Measurements from ENCODE around the gene MYLIP.
A peak's percentile ranks its signal among the peaks of the same experiment; 100 is the strongest.

MYLIP gene

GRCh38 chr6:16183187-16183664, 54.3 kb downstream of the MYLIP start:
- Histone ChIP-seq H3F3A (ENCODE audit: insufficient read depth, low read length) (no peaks in the 10 kb centered on the region), H3K4me2 (ENCODE audit: low read depth, low read length) (peak overlapping the region; percentile 15), H3K36me3 (replicated peaks; ENCODE audit: insufficient read depth, low read length) (no peaks in the 10 kb centered on the region), H3K79me2 (ENCODE audit: low read length) (no peaks in the 10 kb centered on the region), H3K4me3 (ENCODE audit: low read length) (no peak overlapping the region), H4K20me1 (ENCODE audit: insufficient read depth, low read length) (no peaks in the 10 kb centered on the region), H3K4me1 (ENCODE audit: low read length) (peaks cover 4% of the 10 kb centered on the region; the same call in 1 of the 2 replicates), H3K9me3 (replicated peaks; ENCODE audit: insufficient read depth, low read length) (no peaks in the 10 kb centered on the region), H3K9ac (ENCODE audit: low read length) (no peak overlapping the region), H3K9me2 (replicated peaks; ENCODE audit: insufficient read depth, low read length) (no peaks in the 10 kb centered on the region), H3K27me3 (replicated peaks; ENCODE audit: insufficient read depth, low read length) (no peaks in the 10 kb centered on the region), H3K27ac (ENCODE audit: low read length) (no peak overlapping the region), H2AFZ (ENCODE audit: low read length) (peak overlapping the region; percentile 35)
- TF ChIP-seq EZH2 (optimal IDR thresholded peaks at IDR 0.05; ENCODE audit: low read depth, low read length) = no peak
- peak; percentile 71 for TF ChIP-seq CTCF (IDR thresholded peaks at IDR 0.05; ENCODE audit: low read length)
- no peak for TF ChIP-seq EZH2phosphoT487 (IDR thresholded peaks at IDR 0.05; ENCODE audit: low read length)
- peak; percentile 43 for DNase-seq

GRCh38 chr6:16184129-16184528, 55.2 kb downstream of the MYLIP start:
- Histone ChIP-seq H3K27ac (ENCODE audit: low read length) (no peak overlapping the region), H3K9me3 (replicated peaks; ENCODE audit: insufficient read depth, low read length) (no peaks in the 10 kb centered on the region), H3K4me3 (ENCODE audit: low read length) (no peak overlapping the region), H4K20me1 (ENCODE audit: insufficient read depth, low read length) (no peaks in the 10 kb centered on the region), H3K9me2 (replicated peaks; ENCODE audit: insufficient read depth, low read length) (no peaks in the 10 kb centered on the region), H3K36me3 (replicated peaks; ENCODE audit: insufficient read depth, low read length) (no peaks in the 10 kb centered on the region), H3K9ac (ENCODE audit: low read length) (no peak overlapping the region), H3K4me1 (ENCODE audit: low read length) (peaks cover 4% of the 10 kb centered on the region; the same call in 1 of the 2 replicates), H3K79me2 (ENCODE audit: low read length) (no peaks in the 10 kb centered on the region), H2AFZ (ENCODE audit: low read length) (no peak overlapping the region), H3F3A (ENCODE audit: insufficient read depth, low read length) (no peaks in the 10 kb centered on the region), H3K4me2 (ENCODE audit: low read depth, low read length) (no peak overlapping the region), H3K27me3 (replicated peaks; ENCODE audit: insufficient read depth, low read length) (no peaks in the 10 kb centered on the region)
- TF ChIP-seq EZH2phosphoT487 (IDR thresholded peaks at IDR 0.05; ENCODE audit: low read length) = no peak
- TF ChIP-seq CTCF (IDR thresholded peaks at IDR 0.05; ENCODE audit: low read length) = peak; percentile 49
- TF ChIP-seq EZH2 (optimal IDR thresholded peaks at IDR 0.05; ENCODE audit: low read depth, low read length) = no peak
- peak; percentile 40 for DNase-seq

DNA sequence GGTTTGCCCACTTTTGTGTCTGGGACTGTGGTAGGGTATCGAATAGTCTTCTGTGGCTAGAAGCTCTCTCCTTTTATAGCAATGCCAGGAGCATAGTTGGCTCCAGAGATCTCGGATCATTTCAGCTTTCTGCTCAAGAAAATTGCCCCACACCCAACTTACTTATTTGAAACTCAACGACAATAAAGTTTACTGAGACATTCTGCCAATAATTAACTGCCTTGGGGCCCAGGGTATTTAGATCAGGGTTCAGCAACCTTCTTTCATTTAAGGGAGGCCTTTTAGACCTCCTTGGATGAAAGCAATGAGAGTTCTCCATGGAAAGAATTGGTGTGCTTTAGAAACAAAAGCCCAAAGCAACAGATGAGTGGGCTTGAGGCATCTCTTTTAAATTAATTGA, 55.7 kb downstream of the MYLIP start:
- H3K79me2 ChIP-seq (ENCODE audit: low read length) = no peaks in the 10 kb centered on the region
- no peak overlapping the region for H2AFZ ChIP-seq (ENCODE audit: low read length)
- no peak overlapping the region for H3K4me3 ChIP-seq (ENCODE audit: low read length)
- H4K20me1 ChIP-seq (ENCODE audit: insufficient read depth, low read length) = no peaks in the 10 kb centered on the region
- DNase-seq = no peak
- TF ChIP-seq CTCF (IDR thresholded peaks at IDR 0.05; ENCODE audit: low read length) (no peak), EZH2phosphoT487 (IDR thresholded peaks at IDR 0.05; ENCODE audit: low read length) (no peak), EZH2 (optimal IDR thresholded peaks at IDR 0.05; ENCODE audit: low read depth, low read length) (no peak)
- H3K9me3 ChIP-seq (replicated peaks; ENCODE audit: insufficient read depth, low read length) = no peaks in the 10 kb centered on the region
- no peaks in the 10 kb centered on the region for H3F3A ChIP-seq (ENCODE audit: insufficient read depth, low read length)
- H3K4me1 ChIP-seq (ENCODE audit: low read length) = peaks cover 4% of the 10 kb centered on the region; the same call in 1 of the 2 replicates
- H3K9ac ChIP-seq (ENCODE audit: low read length) = no peak overlapping the region
- no peak overlapping the region for H3K4me2 ChIP-seq (ENCODE audit: low read depth, low read length)
- no peaks in the 10 kb centered on the region for H3K9me2 ChIP-seq (replicated peaks; ENCODE audit: insufficient read depth, low read length)
- H3K36me3 ChIP-seq (replicated peaks; ENCODE audit: insufficient read depth, low read length) = no peaks in the 10 kb centered on the region
- H3K27me3 ChIP-seq (replicated peaks; ENCODE audit: insufficient read depth, low read length) = no peaks in the 10 kb centered on the region
- H3K27ac ChIP-seq (ENCODE audit: low read length) = no peak overlapping the region

Measured in MM.1S (cell line).